IMR-90 (cell line): ENCODE results near the gene ZG16. TPM values are rescaled to one million over a fixed set of nuclear protein-coding genes. Genes with fewer than 3 reads are reported as not detected.
A peak's percentile ranks its signal among the peaks of the same experiment; 100 is the strongest.

Experiments used
- ATAC-seq: fragments of 200-7000 bp; cut with Tn5 transposase; 2 replicates; pipeline ENCODE4 v1.9.1; 2020; ENCODE audit warnings: low read depth, mild to moderate bottlenecking, moderate library complexity
- BruUV-seq: library from RNA; stranded (reverse); fragments of 400-500 nt; replicated peaks from 2 replicates; lab custom pipeline; 2021; lab: Mats Ljungman, UMichigan
- CTCF ChIA-PET: fragments of 300-600 bp; formaldehyde crosslinking; extraction: SDS; loops from one replicate; lab custom pipeline; 2021; ENCODE audit warnings: antibody characterized with exemption; lab: Yijun Ruan, JAX
- POLR2A ChIA-PET: fragments of 300-600 bp; sonication (Branson Sonifier 250); formaldehyde crosslinking; loops from one replicate; lab custom pipeline; 2022; ENCODE audit warnings: antibody characterized with exemption; ENCODE audit not compliant: unreplicated experiment; lab: Charles Lee
- DNase-seq: peaks from one replicate; pipeline ENCODE4 v3.0.0; 2013
- H2AFZ ChIP-seq: replicated peaks from 2 replicates; pipeline ENCODE3; 2013; ENCODE audit warnings: low read length, mild to moderate bottlenecking; ENCODE audit not compliant: poor library complexity
- H2AK5ac ChIP-seq: 2 replicates; pipeline ENCODE4 v1.6.1; 2013; ENCODE audit warnings: low read depth, low read length, inconsistent platforms
- H2AK9ac ChIP-seq: replicated peaks from 2 replicates; pipeline ENCODE3; 2013; ENCODE audit warnings: mild to moderate bottlenecking, low read depth, low read length, moderate library complexity; ENCODE audit not compliant: poor library complexity
- H2BK120ac ChIP-seq: 2 replicates; pipeline ENCODE4 v1.6.1; 2013; ENCODE audit warnings: low read depth, low read length, inconsistent platforms
- H2BK15ac ChIP-seq: 3 replicates; pipeline ENCODE4 v1.6.1; 2013; ENCODE audit warnings: low read depth, low read length, inconsistent platforms
- H2BK20ac ChIP-seq: 2 replicates; pipeline ENCODE4 v1.6.1; 2013; ENCODE audit warnings: low read depth, mild to moderate bottlenecking, inconsistent platforms, low read length, moderate library complexity
- H2BK5ac ChIP-seq: 2 replicates; pipeline ENCODE4 v1.6.1; 2013; ENCODE audit warnings: mild to moderate bottlenecking, low read depth, low read length, inconsistent platforms; ENCODE audit not compliant: poor library complexity, severe bottlenecking
- H3K14ac ChIP-seq: replicated peaks from 2 replicates; pipeline ENCODE4 v1.6.1; 2013; ENCODE audit warnings: low read depth, low read length, inconsistent platforms
- H3K18ac ChIP-seq: 2 replicates; pipeline ENCODE4 v1.6.1; 2013; ENCODE audit warnings: low read depth, low read length, control low read depth
- H3K23ac ChIP-seq: 2 replicates; pipeline ENCODE4 v1.6.1; 2013; ENCODE audit warnings: low read depth, low read length, inconsistent platforms
- H3K27ac ChIP-seq: 2 replicates; pipeline ENCODE4 v1.5.1; 2013; ENCODE audit warnings: mild to moderate bottlenecking, control low read depth, low read length; ENCODE audit not compliant: insufficient read depth
- H3K27me3 ChIP-seq: 2 replicates; pipeline ENCODE4 v1.6.1; 2013; ENCODE audit warnings: low read length; ENCODE audit not compliant: control insufficient read depth, insufficient read depth
- H3K36me3 ChIP-seq: 2 replicates; pipeline ENCODE4 v1.6.1; 2013; ENCODE audit warnings: low read length, mixed read lengths; ENCODE audit not compliant: control insufficient read depth, insufficient read depth
- H3K4ac ChIP-seq: 2 replicates; pipeline ENCODE4 v1.6.1; 2013; ENCODE audit warnings: low read depth, low read length, inconsistent platforms
- H3K4me1 ChIP-seq: 2 replicates; pipeline ENCODE4 v1.6.1; 2013; ENCODE audit warnings: low read length, mixed read lengths; ENCODE audit not compliant: control insufficient read depth, insufficient read depth
- H3K4me2 ChIP-seq: 2 replicates; pipeline ENCODE4 v1.6.1; 2013; ENCODE audit warnings: low read depth, mild to moderate bottlenecking, control low read depth, low read length, moderate library complexity
- H3K4me3 ChIP-seq: 2 replicates; pipeline ENCODE4 v1.5.1; 2013; ENCODE audit warnings: low read depth, mild to moderate bottlenecking, control low read depth, low read length, moderate library complexity; ENCODE audit not compliant: insufficient read depth
- H3K56ac ChIP-seq: 2 replicates; pipeline ENCODE4 v1.6.1; 2013; ENCODE audit warnings: low read length, inconsistent platforms; ENCODE audit not compliant: insufficient read depth; ENCODE audit errors: extremely low read depth
- H3K79me1 ChIP-seq, 2 experiments: 2 replicates each; pipeline ENCODE4 v1.6.1; 2013; ENCODE audit warnings: low read length in 2 of 2, inconsistent platforms in 1 of 2, low read depth in 1 of 2
- H3K9ac ChIP-seq: 2 replicates; pipeline ENCODE4 v1.6.1; 2013; ENCODE audit warnings: low read depth, low read length, control low read depth
- H3K9me1 ChIP-seq: 2 replicates; pipeline ENCODE4 v1.6.1; 2013; ENCODE audit warnings: low read length, inconsistent platforms; ENCODE audit not compliant: insufficient read depth
- H3K9me3 ChIP-seq: 2 replicates; pipeline ENCODE4 v1.6.1; 2013; ENCODE audit warnings: low read length; ENCODE audit not compliant: control insufficient read depth, insufficient read depth
- H4K20me1 ChIP-seq: 2 replicates; pipeline ENCODE4 v1.6.1; 2013; ENCODE audit warnings: low read length, inconsistent platforms; ENCODE audit not compliant: insufficient read depth
- H4K5ac ChIP-seq: 2 replicates; pipeline ENCODE4 v1.6.1; 2013; ENCODE audit warnings: mild to moderate bottlenecking, low read depth, low read length, control low read depth
- H4K8ac ChIP-seq, 2 experiments: 2 replicates each; pipeline ENCODE4 v1.6.1; 2013; ENCODE audit warnings: low read depth in 2 of 2, low read length in 2 of 2, control low read depth in 1 of 2, inconsistent platforms in 1 of 2
- H4K91ac ChIP-seq: 2 replicates; pipeline ENCODE4 v1.6.1; 2013; ENCODE audit warnings: low read depth, low read length, inconsistent platforms; ENCODE audit not compliant: insufficient read depth
- BHLHE40 ChIP-seq: fragments of 150-350 bp; IDR thresholded peaks from 2 replicates; pipeline ENCODE4 v1.6.1; 2016; ENCODE audit warnings: mild to moderate bottlenecking, low read depth, low read length
- CHD1 ChIP-seq: IDR thresholded peaks from 2 replicates; pipeline ENCODE4 v1.6.1; 2012; ENCODE audit warnings: low read depth, low read length, improper control_type of control experiment
- CTCF ChIP-seq: conservative IDR thresholded peaks from 2 replicates; pipeline ENCODE4 v1.5.1; 2012; ENCODE audit warnings: mild to moderate bottlenecking, low read depth, low read length, improper control_type of control experiment
- ELK1 ChIP-seq: fragments of 150-350 bp; IDR thresholded peaks from 2 replicates; pipeline ENCODE4 v1.6.1; 2016; ENCODE audit warnings: low read depth, mild to moderate bottlenecking, low read length, moderate library complexity, borderline replicate concordance
- FOS ChIP-seq: fragments of 150-350 bp; IDR thresholded peaks from 2 replicates; pipeline ENCODE4 v1.6.1; 2016; ENCODE audit warnings: low read depth, low read length
- MAZ ChIP-seq: IDR thresholded peaks from 2 replicates; pipeline ENCODE4 v1.6.1; 2012; ENCODE audit warnings: low read depth, mild to moderate bottlenecking, low read length, improper control_type of control experiment, moderate library complexity, borderline replicate concordance
- MXI1 ChIP-seq: IDR thresholded peaks from 2 replicates; pipeline ENCODE4 v1.6.1; 2012; ENCODE audit warnings: low read depth, mild to moderate bottlenecking, low read length, moderate library complexity, borderline replicate concordance
- NFE2L2 ChIP-seq: fragments of 150-350 bp; IDR thresholded peaks from 2 replicates; pipeline ENCODE4 v1.6.1; 2016; ENCODE audit warnings: low read depth, mild to moderate bottlenecking, low read length
- POLR2A ChIP-seq: IDR thresholded peaks from 2 replicates; pipeline ENCODE4 v1.6.1; 2012; ENCODE audit warnings: mild to moderate bottlenecking, low read depth, low read length
- RAD21 ChIP-seq: IDR thresholded peaks from 2 replicates; pipeline ENCODE4 v1.6.1; 2012; ENCODE audit warnings: low read length, improper control_type of control experiment
- RCOR1 ChIP-seq: IDR thresholded peaks from 2 replicates; pipeline ENCODE4 v1.6.1; 2012; ENCODE audit warnings: mild to moderate bottlenecking, low read length, improper control_type of control experiment; ENCODE audit not compliant: insufficient replicate concordance
- SMC3 ChIP-seq: fragments of 150-350 bp; IDR thresholded peaks from 2 replicates; pipeline ENCODE4 v1.6.1; 2016; ENCODE audit warnings: low read depth, mild to moderate bottlenecking, antibody characterized with exemption, low read length, moderate library complexity
- USF2 ChIP-seq: fragments of 150-350 bp; IDR thresholded peaks from 2 replicates; pipeline ENCODE4 v1.6.1; 2017; ENCODE audit warnings: mild to moderate bottlenecking, antibody characterized with exemption, low read length, low read depth
- WGBS, 2 experiments: methylation state at CpG; one replicate each; pipeline versions ENCODE4 v1.1.5 to v1.1.7; 2013; ENCODE audit warnings: missing lambda C conversion rate in 2 of 2; ENCODE audit not compliant: insufficient read length in 1 of 2; ENCODE audit errors: extremely low coverage in 2 of 2; 5-methylcytosine and 5-hydroxymethylcytosine counted together
- dilution Hi-C: fragments of 300-500 bp; cut with HindIII; formaldehyde crosslinking; loops from one replicate; pipeline ENCODE4 v1.14.3; 2018; ENCODE audit warnings: low sequenced_read_pairs; ENCODE audit not compliant: unreplicated experiment
- in situ Hi-C: fragments of 300-500 bp; cut with MboI; formaldehyde crosslinking; loops from 3 replicates; pipeline ENCODE4 v1.14.3; 2019; ENCODE audit warnings: low sequenced_read_pairs, inconsistent platforms, mixed read lengths
- intact Hi-C: fragments of 100-400 bp; cut with micrococcal nuclease; formaldehyde crosslinking; loops from 2 replicates; pipeline ENCODE4 v1.10.0; 2022
- polyA plus RNA-seq, 3 experiments: library from polyadenylated mRNA; depleted of rRNA; stranded (reverse); fragments of >200 nt; gene quantifications; 2 replicates each; pipeline ENCODE4 v1.2.3, GENCODE V29; 2012; ENCODE audit warnings: low replicate concordance in 1 of 3
- total RNA-seq: library from RNA; depleted of rRNA; stranded (reverse); fragments of >200 nt; gene quantifications from 2 replicates; pipeline ENCODE4 v1.2.3, GENCODE V29; 2012

The ZG16 gene
- total and polyA plus RNA-seq, 2 of the 4 experiments (the other 2 are of a cell fraction), result not detected

- Histone ChIP-seq H3K18ac (no peak overlapping the region), H4K20me1 (peaks cover 18% of the 10 kb centered on the region), H3K27ac (no peak overlapping the region), H4K8ac (no peak overlapping the region; a peak in 2 of 4 replicates), H3K36me3 (peaks cover 7% of the 10 kb centered on the region), H2BK20ac (no peak overlapping the region), H3K27me3 (no peaks in the 10 kb centered on the region), H2AK9ac (peak overlapping the region; percentile 96), H3K4me2 (no peak overlapping the region), H3K14ac (no peak overlapping the region), H2BK15ac (no peak overlapping the region), H2AFZ (peak overlapping the region; percentile 12), H4K5ac (no peak overlapping the region), H3K9me3 (no peaks in the 10 kb centered on the region), H3K4me3 (no peak overlapping the region), H2BK120ac (no peak overlapping the region), H3K4me1 (peaks cover 23% of the 10 kb centered on the region), H4K91ac (peak overlapping the region; percentile 15; the same call in 1 of the 2 replicates), H3K23ac (no peak overlapping the region), H3K9ac (no peak overlapping the region), H3K56ac (no peak overlapping the region), H3K9me1 (peaks cover 11% of the 10 kb centered on the region), H3K4ac (0 out of 2 replicates have a peak overlapping the region, but pooled peaks have one; percentile 21), H2AK5ac (peak overlapping the region; percentile 84), H3K79me1 (peaks cover 13 to 57% of the 10 kb centered on the region in 2 experiments), H2BK5ac (no peak overlapping the region)
- dilution Hi-C loops (no loop called here), in situ Hi-C loops (no loop called here), intact Hi-C loops (loop anchor here (2.0 kb wide), 1 partner anchor 185 kb away; no protein-coding TSS in a partner anchor)
- DNase-seq (no peak), ATAC-seq (no peak)
- CTCF ChIA-PET, result interaction anchor here (0.6 kb wide), 1 partner anchor 89 kb away, joined by 3 read pairs; no protein-coding TSS in a partner anchor
- no TSS peak for BruUV-seq
- POLR2A ChIA-PET, result interaction anchor here (0.5 kb wide), 1 partner anchor 8 kb away, joined by 4 read pairs; no protein-coding TSS in a partner anchor
- WGBS, 2 experiments, result 66% methylated on average over 6 of the region's 24 CpGs; no CpG with 5 or more reads in 1 of the 2 experiments
- TF ChIP-seq FOS, result no peak
- no peak for TF ChIP-seq BHLHE40
- TF ChIP-seq USF2, result no peak
- no peak for TF ChIP-seq POLR2A
- no peak for TF ChIP-seq SMC3
- no peak for TF ChIP-seq MXI1
- no peak for TF ChIP-seq RCOR1
- no peak for TF ChIP-seq ELK1
- TF ChIP-seq CHD1, result no peak
- TF ChIP-seq NFE2L2, result no peak
- TF ChIP-seq RAD21, result no peak
- TF ChIP-seq CTCF, result no peak
- TF ChIP-seq MAZ, result no peak
Observed at GRCh38 chr16:29813644-29814562, 35.8 kb downstream of the ZG16 start.
